Astrocyte (in vitro differentiated cells and primary cell): ENCODE results near the gene OR4Q2. TPM values are rescaled to one million over a fixed set of nuclear protein-coding genes. Genes with fewer than 3 reads are reported as not detected.

Experiments
- DNase-seq: peaks from one replicate; pipeline ENCODE4 v3.0.0-alpha.2; 2010; ENCODE audit warnings: low read depth
- FAIRE-seq: peaks from 2 replicates; lab custom pipeline; 2011; peaks lifted over from hg19 to GRCh38; lab: Jason Lieb, UNC
- H2AFZ ChIP-seq: 2 replicates; pipeline ENCODE4 v1.6.0; 2012; ENCODE audit warnings: low read depth, low read length, inconsistent platforms
- H3K27ac ChIP-seq: 2 replicates; pipeline ENCODE4 v1.5.1; 2011; ENCODE audit warnings: low read depth, low read length, inconsistent platforms
- H3K27me3 ChIP-seq: 2 replicates; pipeline ENCODE4 v1.6.0; 2011; ENCODE audit warnings: low read length, inconsistent platforms; ENCODE audit not compliant: insufficient read depth
- H3K36me3 ChIP-seq: 2 replicates; pipeline ENCODE4 v1.5.1; 2011; ENCODE audit warnings: low read length, inconsistent platforms; ENCODE audit not compliant: insufficient read depth
- H3K4me1 ChIP-seq: 2 replicates; pipeline ENCODE4 v1.5.1; 2011; ENCODE audit warnings: low read length, inconsistent platforms; ENCODE audit not compliant: insufficient read depth
- H3K4me2 ChIP-seq: 2 replicates; pipeline ENCODE4 v1.6.0; 2012; ENCODE audit warnings: low read length, inconsistent platforms
- H3K4me3 ChIP-seq: 2 replicates; pipeline ENCODE4 v1.5.1; 2011; ENCODE audit warnings: low read depth, mild to moderate bottlenecking, low read length, inconsistent platforms; ENCODE audit not compliant: insufficient read depth
- H3K79me2 ChIP-seq: 2 replicates; pipeline ENCODE4 v1.6.0; 2012; ENCODE audit warnings: mild to moderate bottlenecking, low read length, inconsistent platforms; ENCODE audit not compliant: insufficient read depth
- H3K9ac ChIP-seq: 2 replicates; pipeline ENCODE4 v1.6.0; 2012; ENCODE audit warnings: mild to moderate bottlenecking, low read length, inconsistent platforms
- H3K9me3 ChIP-seq: 2 replicates; pipeline ENCODE4 v1.5.1; 2012; ENCODE audit warnings: low read depth, mild to moderate bottlenecking, low read length, inconsistent platforms; ENCODE audit not compliant: insufficient read depth
- H4K20me1 ChIP-seq: 2 replicates; pipeline ENCODE4 v1.6.0; 2012; ENCODE audit warnings: low read length, inconsistent platforms; ENCODE audit not compliant: insufficient read depth
- H3K27ac Mint-ChIP-seq: one replicate; pipeline ENCODE4 v1.8.0; 2021; ENCODE audit warnings: mild to moderate bottlenecking, mixed read lengths; ENCODE audit not compliant: unreplicated experiment
- H3K27me3 Mint-ChIP-seq: one replicate; pipeline ENCODE4 v1.8.0; 2021; ENCODE audit warnings: low read depth, mixed read lengths; ENCODE audit not compliant: unreplicated experiment
- H3K36me3 Mint-ChIP-seq: one replicate; pipeline ENCODE4 v1.8.0; 2021; ENCODE audit warnings: low read depth, mixed read lengths; ENCODE audit not compliant: unreplicated experiment
- H3K4me1 Mint-ChIP-seq: one replicate; pipeline ENCODE4 v1.8.0; 2021; ENCODE audit warnings: low read depth, mixed read lengths; ENCODE audit not compliant: unreplicated experiment
- H3K4me3 Mint-ChIP-seq: one replicate; pipeline ENCODE4 v1.8.0; 2021; ENCODE audit warnings: mild to moderate bottlenecking, moderate library complexity, mixed read lengths; ENCODE audit not compliant: unreplicated experiment
- H3K9me3 Mint-ChIP-seq: one replicate; pipeline ENCODE4 v1.8.0; 2021; ENCODE audit warnings: mild to moderate bottlenecking, mixed read lengths; ENCODE audit not compliant: unreplicated experiment
- CTCF ChIP-seq: IDR thresholded peaks from 2 replicates; pipeline ENCODE4 v1.5.1; 2011; ENCODE audit warnings: low read depth, mild to moderate bottlenecking, inconsistent platforms, low read length, moderate library complexity; ENCODE audit not compliant: insufficient read depth
- EZH2 ChIP-seq: IDR thresholded peaks from 2 replicates; pipeline ENCODE4 v1.6.1; 2012; ENCODE audit warnings: mild to moderate bottlenecking, low read length, inconsistent platforms; ENCODE audit not compliant: insufficient read depth
- total RNA-seq: library from RNA; stranded (reverse); gene quantifications from 2 replicates; pipeline ENCODE4 v1.2.1, GENCODE V29; 2021

Gene OR4Q2
- total RNA-seq, 1 donor from 2014 or later, result not detected

- H3K79me2 ChIP-seq, result no peaks in the 10 kb centered on the region
- TF ChIP-seq EZH2 (no peak), CTCF (no peak)
- no peaks in the 10 kb centered on the region for H3K9me3 ChIP-seq
- no peaks in the 10 kb centered on the region for H4K20me1 ChIP-seq
- Mint-ChIP-seq H3K9me3 (peaks cover 5% of the 10 kb centered on the region), H3K36me3 (no peaks in the 10 kb centered on the region), H3K4me3 (no peak overlapping the region), H3K27ac (no peak overlapping the region), H3K27me3 (no peaks in the 10 kb centered on the region), H3K4me1 (no peaks in the 10 kb centered on the region)
- DNase-seq (no peak), FAIRE-seq (no peak)
- H3K4me2 ChIP-seq, result no peak overlapping the region
- H3K36me3 ChIP-seq, result no peaks in the 10 kb centered on the region
- no peaks in the 10 kb centered on the region for H3K4me1 ChIP-seq
- H3K9ac ChIP-seq, result no peak overlapping the region
- no peaks in the 10 kb centered on the region for H3K27me3 ChIP-seq
- H2AFZ ChIP-seq, result no peak overlapping the region
- H3K27ac ChIP-seq, result no peak overlapping the region
- H3K4me3 ChIP-seq, result no peak overlapping the region
Measured at GRCh38 chr14:20035449-20035848, 33.5 kb downstream of the OR4Q2 start.

GRCh38 chr14:20035938-20036337 lies 34.0 kb downstream of the OR4Q2 start, which contains the start of gene OR4K13:
TSS of gene OR4K13 (minus strand) at chr14:20036038. CDS start at chr14:20034758, 1,280 bp downstream.
- Mint-ChIP-seq H3K27me3 (no peaks in the 10 kb centered on the region), H3K4me3 (no peak within 1 kb of the TSS), H3K27ac (no peak within 1 kb of the TSS), H3K36me3 (no peaks in the 10 kb centered on the region), H3K9me3 (peaks cover 5% of the 10 kb centered on the region), H3K4me1 (no peaks in the 10 kb centered on the region)
- Histone ChIP-seq H3K4me2 (no peak within 1 kb of the TSS), H4K20me1 (no peaks in the 10 kb centered on the region), H3K9ac (no peak within 1 kb of the TSS), H3K4me1 (no peaks in the 10 kb centered on the region), H3K4me3 (no peak within 1 kb of the TSS), H3K27ac (no peak within 1 kb of the TSS), H3K36me3 (no peaks in the 10 kb centered on the region), H3K79me2 (no peaks in the 10 kb centered on the region), H3K9me3 (no peaks in the 10 kb centered on the region), H3K27me3 (no peaks in the 10 kb centered on the region), H2AFZ (no peak within 1 kb of the TSS)
- DNase-seq (no peak), FAIRE-seq (no peak)
- TF ChIP-seq CTCF, result no peak
- TF ChIP-seq EZH2, result no peak

GRCh38 chr14:20044243-20044642 lies 42.3 kb downstream of the OR4Q2 start:
- Histone ChIP-seq H4K20me1 (no peaks in the 10 kb centered on the region), H2AFZ (no peak overlapping the region), H3K4me2 (no peak overlapping the region), H3K4me1 (no peaks in the 10 kb centered on the region), H3K27ac (no peak overlapping the region), H3K4me3 (no peak overlapping the region), H3K9ac (no peak overlapping the region), H3K79me2 (no peaks in the 10 kb centered on the region), H3K36me3 (no peaks in the 10 kb centered on the region), H3K27me3 (no peaks in the 10 kb centered on the region), H3K9me3 (peaks cover 5% of the 10 kb centered on the region)
- DNase-seq, result no peak
- no peaks in the 10 kb centered on the region for H3K36me3 Mint-ChIP-seq
- no peaks in the 10 kb centered on the region for H3K27me3 Mint-ChIP-seq
- H3K27ac Mint-ChIP-seq, result no peak overlapping the region
- no peak for FAIRE-seq
- H3K4me1 Mint-ChIP-seq, result no peaks in the 10 kb centered on the region
- no peak overlapping the region for H3K4me3 Mint-ChIP-seq
- H3K9me3 Mint-ChIP-seq, result peaks cover 9% of the 10 kb centered on the region
- TF ChIP-seq CTCF (no peak), EZH2 (no peak)
